Naive thymus-derived CD4-positive, alpha-beta T cell (primary cell): ENCODE results near the gene SHTN1. TPM values are rescaled to one million over a fixed set of nuclear protein-coding genes. Genes with fewer than 3 reads are reported as not detected.
A peak's percentile ranks its signal among the peaks of the same experiment; 100 is the strongest.

Experiments
- ATAC-seq: fragments of 150-1000 bp; cut with Tn5 transposase; 2 replicates; pipeline ENCODE4 v1.10.0; 2021; ENCODE audit warnings: mild to moderate bottlenecking, moderate library complexity
- CTCF ChIA-PET: fragments of 350-600 bp; sonication (Branson Sonifier 250); formaldehyde crosslinking; loops from one replicate; lab custom pipeline; 2021; ENCODE audit warnings: antibody characterized with exemption; lab: Charles Lee
- POLR2A ChIA-PET: fragments of 350-600 bp; sonication (Branson Sonifier 250); formaldehyde crosslinking; loops from one replicate; lab custom pipeline; 2021; ENCODE audit warnings: antibody characterized with exemption, inconsistent platforms; lab: Charles Lee
- DNase-seq, 9 donors: peaks; one replicate each; pipeline versions ENCODE4 v3.0.0 to v3.0.0-alpha.2; 2020 to 2022; ENCODE audit warnings: mixed read lengths in 1 of 9
- H3K27ac ChIP-seq: one replicate; pipeline ENCODE4 v1.7.0; 2013; ENCODE audit warnings: mild to moderate bottlenecking, low read depth, low read length, moderate library complexity
- H3K27me3 ChIP-seq, 2 donors: one replicate each; pipeline ENCODE4 v1.7.0; 2013; ENCODE audit warnings: low read length in 2 of 2, mild to moderate bottlenecking in 2 of 2, moderate library complexity in 2 of 2; ENCODE audit not compliant: control insufficient read depth in 2 of 2, insufficient read depth in 2 of 2
- H3K36me3 ChIP-seq, 3 experiments: 1 replicate in 2 of 3; 2 replicates in 1 of 3; pipeline ENCODE4 v1.7.0; 2013; ENCODE audit warnings: low read length in 3 of 3, mild to moderate bottlenecking in 3 of 3, moderate library complexity in 1 of 3; ENCODE audit not compliant: insufficient read depth in 3 of 3, control insufficient read depth in 2 of 3
- H3K4me1 ChIP-seq, 2 donors: one replicate each; pipeline ENCODE4 v1.7.0; 2013; ENCODE audit warnings: low read length in 2 of 2, mild to moderate bottlenecking in 2 of 2, moderate library complexity in 1 of 2; ENCODE audit not compliant: control insufficient read depth in 2 of 2, insufficient read depth in 2 of 2
- H3K4me3 ChIP-seq: 2 replicates; pipeline ENCODE4 v1.7.0; 2013; ENCODE audit warnings: mild to moderate bottlenecking, low read length
- H3K9me3 ChIP-seq, 3 experiments: 1 replicate in 2 of 3; 2 replicates in 1 of 3; pipeline ENCODE4 v1.7.0; 2013; ENCODE audit warnings: low read length in 3 of 3; ENCODE audit not compliant: control insufficient read depth in 2 of 3
- H3K27ac Mint-ChIP-seq, 9 donors: one replicate each; pipeline ENCODE4 v1.8.0; 2020 to 2022; ENCODE audit warnings: mixed read lengths in 9 of 9, mild to moderate bottlenecking in 8 of 9, moderate library complexity in 5 of 9, inconsistent platforms in 2 of 9
- H3K27me3 Mint-ChIP-seq, 5 donors: one replicate each; pipeline ENCODE4 v1.8.0; 2021 to 2022; ENCODE audit warnings: mixed read lengths in 5 of 5, mild to moderate bottlenecking in 1 of 5
- H3K36me3 Mint-ChIP-seq, 5 donors: one replicate each; pipeline ENCODE4 v1.8.0; 2020 to 2022; ENCODE audit warnings: mixed read lengths in 5 of 5, mild to moderate bottlenecking in 3 of 5, inconsistent platforms in 1 of 5
- H3K4me1 Mint-ChIP-seq, 7 donors: one replicate each; pipeline ENCODE4 v1.8.0; 2020 to 2022; ENCODE audit warnings: mixed read lengths in 7 of 7, mild to moderate bottlenecking in 3 of 7, inconsistent platforms in 1 of 7
- H3K4me3 Mint-ChIP-seq, 10 donors: one replicate each; pipeline ENCODE4 v1.8.0; 2020 to 2022; ENCODE audit warnings: mild to moderate bottlenecking in 10 of 10, mixed read lengths in 10 of 10, moderate library complexity in 6 of 10, inconsistent platforms in 2 of 10
- H3K9me3 Mint-ChIP-seq, 11 donors: one replicate each; pipeline ENCODE4 v1.8.0; 2020 to 2022; ENCODE audit warnings: mixed read lengths in 11 of 11, mild to moderate bottlenecking in 4 of 11, inconsistent platforms in 1 of 11, moderate library complexity in 1 of 11
- intact Hi-C, 2 donors: fragments of 100-400 bp; cut with micrococcal nuclease; formaldehyde crosslinking; loops; one replicate each; pipeline ENCODE4 v1.15.1; 2023
- polyA plus RNA-seq, 2 donors: library from polyadenylated mRNA; unstranded; fragments of 300-500 nt; fragmentation: Illumina TruSeq; gene quantifications; one replicate each; pipeline ENCODE4 v1.2.3, GENCODE V29; 2021
- total RNA-seq, 6 experiments: library from RNA in 5 of 6; stranded (reverse) in 5 of 6; gene quantifications; 1 replicate in 5 of 6; 2 replicates in 1 of 6; pipeline ENCODE4 v1.2.3 and lab custom pipeline; 2021 to 2026

SHTN1 gene
- total and polyA plus RNA-seq, 7 experiments from 2014 or later: 0.07 to 18.3 (median 0.51) TPM; not detected in 1

DNA sequence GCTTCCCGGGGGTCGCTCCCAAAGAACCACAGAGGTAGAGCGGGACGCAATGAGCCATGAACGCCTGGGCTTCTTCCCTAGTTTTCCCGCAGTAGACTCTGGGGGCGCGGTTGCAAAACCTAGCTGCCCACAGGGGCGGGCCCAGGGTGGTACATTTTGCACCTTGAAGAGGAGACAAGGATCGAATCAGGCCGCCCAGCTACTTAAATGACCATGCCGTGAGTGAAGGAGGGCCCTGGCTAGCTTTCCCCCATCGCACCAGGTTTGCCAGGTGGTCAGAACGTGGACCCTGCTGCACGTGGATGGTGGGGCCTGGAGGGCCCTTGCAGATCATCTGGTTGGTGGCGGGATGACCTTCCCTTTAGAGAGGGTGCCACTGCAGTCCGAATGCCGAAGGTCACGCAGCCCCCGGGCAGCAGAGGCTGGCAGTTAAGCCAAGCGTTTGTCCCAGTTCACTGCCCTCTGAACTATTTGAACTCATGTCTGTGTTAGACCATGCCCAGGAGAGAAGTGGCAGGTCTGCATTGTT lies 604 bp upstream of the SHTN1 start:
- H3K27me3 ChIP-seq: peaks cover 0 to 8% of the 10 kb centered on the region in 2 donors
- H3K27ac ChIP-seq: no peak overlapping the region
- ChIA-PET POLR2A (no interaction called here), CTCF (no interaction called here)
- H3K4me3 ChIP-seq: peak overlapping the region; percentile 27
- peak overlapping the region; percentile 4 to 78 (median 56) for H3K4me3 Mint-ChIP-seq
- DNase-seq: no peak
- intact Hi-C loops: loop anchor here in 1 of 2 donors (10.0 kb wide), 1 partner anchor 169 kb away; no protein-coding TSS in a partner anchor
- H3K27ac Mint-ChIP-seq: no peak overlapping the region
- no peak for ATAC-seq
- H3K9me3 ChIP-seq: no peaks in the 10 kb centered on the region
- H3K36me3 Mint-ChIP-seq: peaks cover 0 to 3% (median 0%) of the 10 kb centered on the region in 5 donors
- H3K36me3 ChIP-seq: no peaks in the 10 kb centered on the region
- peaks cover 0 to 11% (median 6%) of the 10 kb centered on the region in 7 donors for H3K4me1 Mint-ChIP-seq
- H3K27me3 Mint-ChIP-seq: peaks cover 31 to 65% (median 48%) of the 10 kb centered on the region in 5 donors
- no peaks in the 10 kb centered on the region for H3K4me1 ChIP-seq
- peaks cover 0 to 4% (median 0%) of the 10 kb centered on the region in 11 donors for H3K9me3 Mint-ChIP-seq

DNA sequence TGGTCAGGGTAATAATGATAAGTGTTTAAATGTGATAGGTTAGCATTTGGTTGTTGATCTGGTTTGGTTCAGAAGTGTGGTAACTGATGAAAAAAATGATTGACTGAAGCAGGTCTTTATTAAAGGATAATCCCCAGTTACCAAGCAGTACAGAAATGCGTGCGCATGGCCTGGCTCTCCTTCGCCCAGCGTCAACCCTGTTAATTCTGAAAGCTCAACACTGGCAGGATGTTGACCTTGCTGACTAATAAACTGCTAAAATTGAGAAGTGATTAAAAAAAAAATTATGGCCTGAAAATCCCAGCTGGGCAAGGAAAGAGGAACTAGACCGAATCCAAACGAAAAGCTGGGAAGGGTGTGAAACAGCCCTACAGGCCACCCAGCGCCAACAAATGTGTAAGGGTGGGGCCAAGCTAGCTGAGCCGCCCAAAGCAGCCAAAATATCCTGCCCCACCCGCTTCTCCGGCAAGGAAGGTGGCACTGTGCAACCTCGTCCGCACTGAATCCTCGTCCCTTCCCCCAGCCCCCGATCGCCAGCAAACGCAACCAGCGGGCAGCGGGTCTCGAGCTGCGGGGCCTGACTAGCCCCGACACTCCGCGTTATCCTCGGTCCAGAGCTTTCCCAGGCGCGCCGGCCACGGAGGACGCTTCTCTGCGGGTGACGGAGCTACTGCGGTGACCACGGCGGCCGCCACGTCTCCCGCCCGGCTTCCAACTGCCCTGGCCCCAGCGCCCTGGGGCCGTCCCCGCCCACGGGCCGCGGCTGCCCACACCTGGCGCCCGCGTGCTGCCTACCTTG lies 561 bp downstream of the SHTN1 start:
- H3K4me1 Mint-ChIP-seq: peaks cover 0 to 11% (median 6%) of the 10 kb centered on the region in 7 donors
- ChIA-PET CTCF (no interaction called here), POLR2A (no interaction called here)
- Histone ChIP-seq H3K27ac (no peak overlapping the region), H3K27me3 (peaks cover 0 to 8% of the 10 kb centered on the region in 2 donors), H3K36me3 (no peaks in the 10 kb centered on the region), H3K4me3 (peak overlapping the region; percentile 24), H3K4me1 (no peaks in the 10 kb centered on the region), H3K9me3 (no peaks in the 10 kb centered on the region)
- peaks cover 0 to 3% (median 0%) of the 10 kb centered on the region in 5 donors for H3K36me3 Mint-ChIP-seq
- ATAC-seq (peak; percentile 62), DNase-seq (peak in 1 of 9 donors; percentile 21)
- H3K27ac Mint-ChIP-seq: no peak overlapping the region
- H3K9me3 Mint-ChIP-seq: peaks cover 0 to 4% (median 0%) of the 10 kb centered on the region in 11 donors
- intact Hi-C loops: loop anchor here in 1 of 2 donors (10.0 kb wide), 1 partner anchor 170 kb away; no protein-coding TSS in a partner anchor
- H3K4me3 Mint-ChIP-seq: peak overlapping the region; percentile 56 to 80 (median 73)
- H3K27me3 Mint-ChIP-seq: peaks cover 31 to 67% (median 56%) of the 10 kb centered on the region in 5 donors

DNA sequence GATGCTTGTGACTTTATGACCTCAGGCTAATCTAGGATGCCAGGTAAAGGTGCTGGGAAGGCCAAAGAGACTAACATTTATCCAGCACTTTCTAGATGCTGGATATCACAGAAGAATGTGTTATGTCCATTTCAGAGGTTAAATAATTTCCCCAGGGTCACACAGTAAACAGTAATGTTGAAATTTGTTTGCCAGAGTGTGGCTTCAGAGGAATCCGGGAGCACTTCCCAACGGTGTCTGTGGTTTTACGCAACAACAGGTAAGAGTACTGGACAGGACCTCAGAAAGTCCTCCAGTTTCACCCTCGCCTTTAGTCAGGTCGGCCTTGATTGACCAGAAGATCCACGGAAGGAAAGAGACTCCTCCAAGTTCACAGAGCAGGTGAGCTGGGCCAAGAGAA lies 1.7 kb downstream of the SHTN1 start:
- Mint-ChIP-seq H3K36me3 (peaks cover 0 to 3% (median 0%) of the 10 kb centered on the region in 5 donors), H3K4me3 (peak overlapping the region in 6 of 10 donors; percentile 15 to 71 (median 57)), H3K9me3 (peaks cover 0 to 3% (median 0%) of the 10 kb centered on the region in 11 donors), H3K4me1 (peaks cover 0 to 11% (median 6%) of the 10 kb centered on the region in 7 donors), H3K27ac (no peak overlapping the region), H3K27me3 (peaks cover 31 to 63% (median 56%) of the 10 kb centered on the region in 5 donors)
- Histone ChIP-seq H3K27me3 (peaks cover 0 to 8% of the 10 kb centered on the region in 2 donors), H3K27ac (no peak overlapping the region), H3K9me3 (no peaks in the 10 kb centered on the region), H3K36me3 (no peaks in the 10 kb centered on the region), H3K4me3 (no peak overlapping the region), H3K4me1 (no peaks in the 10 kb centered on the region)
- ChIA-PET POLR2A (no interaction called here), CTCF (no interaction called here)
- ATAC-seq: no peak
- no peak for DNase-seq
- intact Hi-C loops: loop anchor here in 1 of 2 donors (10.0 kb wide), 1 partner anchor 171 kb away; no protein-coding TSS in a partner anchor

DNA sequence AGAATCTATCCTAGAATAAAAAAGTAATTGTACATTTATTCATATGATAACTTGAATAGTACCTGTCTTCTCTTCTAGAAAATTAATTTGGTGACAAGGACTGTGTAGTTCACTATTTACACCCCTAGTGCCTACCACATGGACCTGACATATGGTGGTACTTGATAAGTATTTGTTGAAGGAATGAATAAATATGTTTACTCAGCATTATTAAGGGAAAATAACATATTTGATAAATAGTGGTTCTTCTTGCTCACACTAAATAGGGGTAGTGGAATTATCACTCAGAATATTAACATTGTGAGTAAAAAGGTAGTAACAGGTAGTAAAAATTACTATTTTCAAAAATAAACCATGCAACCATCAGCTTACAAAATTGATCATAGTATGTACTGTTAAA lies 2.8 kb downstream of the SHTN1 start:
- Mint-ChIP-seq H3K4me3 (no peak overlapping the region), H3K27me3 (peaks cover 31 to 61% (median 53%) of the 10 kb centered on the region in 5 donors), H3K27ac (no peak overlapping the region), H3K4me1 (peaks cover 0 to 11% (median 6%) of the 10 kb centered on the region in 7 donors), H3K9me3 (peaks cover 0 to 3% (median 0%) of the 10 kb centered on the region in 11 donors), H3K36me3 (peaks cover 0 to 3% (median 0%) of the 10 kb centered on the region in 5 donors)
- no peak for ATAC-seq
- POLR2A ChIA-PET: no interaction called here
- Histone ChIP-seq H3K4me1 (no peaks in the 10 kb centered on the region), H3K36me3 (no peaks in the 10 kb centered on the region), H3K4me3 (no peak overlapping the region), H3K9me3 (no peaks in the 10 kb centered on the region), H3K27me3 (peaks cover 0 to 8% of the 10 kb centered on the region in 2 donors), H3K27ac (no peak overlapping the region)
- DNase-seq: no peak
- CTCF ChIA-PET: no interaction called here
- intact Hi-C loops: loop anchor here in 1 of 2 donors (10.0 kb wide), 1 partner anchor 173 kb away; no protein-coding TSS in a partner anchor

DNA sequence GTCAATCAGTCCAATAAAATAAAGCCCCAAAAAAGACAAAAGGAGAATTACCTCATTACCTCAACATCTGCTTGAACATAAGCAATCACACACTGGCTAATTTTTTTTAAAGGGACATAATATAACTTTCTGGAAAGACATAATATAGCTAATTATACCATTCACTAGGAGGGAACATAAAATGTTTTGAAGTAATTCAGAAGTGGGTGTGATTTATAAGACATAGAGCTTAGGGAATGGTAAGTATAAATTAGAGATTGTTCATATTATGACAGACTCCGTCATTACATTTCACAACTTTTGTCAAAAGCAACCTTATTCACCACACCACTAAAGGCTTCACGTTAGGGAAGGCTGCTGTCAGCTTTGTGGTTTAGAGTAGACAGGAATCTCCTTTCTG lies 3.8 kb downstream of the SHTN1 start:
- peaks cover 27 to 65% (median 47%) of the 10 kb centered on the region in 5 donors for H3K27me3 Mint-ChIP-seq
- CTCF ChIA-PET: no interaction called here
- ATAC-seq: no peak

DNA sequence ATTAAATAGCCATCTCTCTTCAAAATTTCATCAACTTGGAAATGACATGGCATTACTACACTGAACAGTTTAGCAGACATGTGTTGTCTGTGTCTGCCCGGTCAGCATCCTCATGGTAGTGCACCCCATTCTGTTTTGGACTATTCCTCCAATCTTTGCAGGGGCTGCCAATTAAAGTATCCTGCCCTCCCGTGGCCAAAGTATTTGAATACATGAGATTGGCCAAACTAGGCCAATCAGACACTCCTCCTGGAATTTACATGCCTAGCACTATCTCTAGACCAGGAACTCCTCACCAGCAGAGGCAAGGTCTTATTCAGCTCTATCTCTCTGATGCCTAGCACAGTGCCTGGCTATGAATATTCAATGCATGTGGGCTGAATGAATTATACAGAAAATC lies 4.4 kb downstream of the SHTN1 start:
- CTCF ChIA-PET: no interaction called here
- Histone ChIP-seq H3K4me3 (no peak overlapping the region), H3K36me3 (no peaks in the 10 kb centered on the region), H3K27ac (no peak overlapping the region), H3K9me3 (no peaks in the 10 kb centered on the region), H3K4me1 (no peaks in the 10 kb centered on the region), H3K27me3 (peaks cover 0 to 2% of the 10 kb centered on the region in 2 donors)
- H3K4me3 Mint-ChIP-seq: no peak overlapping the region
- ATAC-seq (no peak), DNase-seq (no peak)
- peaks cover 0 to 3% (median 0%) of the 10 kb centered on the region in 5 donors for H3K36me3 Mint-ChIP-seq
- peaks cover 0 to 9% (median 6%) of the 10 kb centered on the region in 7 donors for H3K4me1 Mint-ChIP-seq
- POLR2A ChIA-PET: no interaction called here
- intact Hi-C loops: loop anchor here in 1 of 2 donors (10.0 kb wide), 1 partner anchor 174 kb away; no protein-coding TSS in a partner anchor
- H3K27me3 Mint-ChIP-seq: peaks cover 23 to 63% (median 42%) of the 10 kb centered on the region in 5 donors
- no peak overlapping the region for H3K27ac Mint-ChIP-seq
- H3K9me3 Mint-ChIP-seq: peaks cover 0 to 3% (median 0%) of the 10 kb centered on the region in 11 donors

More for the DNA sequence above, 3.8 kb downstream of the SHTN1 start:
- no peak for DNase-seq
- Histone ChIP-seq H3K27ac (no peak overlapping the region), H3K4me3 (no peak overlapping the region), H3K36me3 (no peaks in the 10 kb centered on the region), H3K27me3 (peaks cover 0 to 8% of the 10 kb centered on the region in 2 donors), H3K4me1 (no peaks in the 10 kb centered on the region), H3K9me3 (no peaks in the 10 kb centered on the region)
- peaks cover 0 to 3% (median 0%) of the 10 kb centered on the region in 11 donors for H3K9me3 Mint-ChIP-seq
- peaks cover 0 to 3% (median 0%) of the 10 kb centered on the region in 5 donors for H3K36me3 Mint-ChIP-seq
- H3K4me3 Mint-ChIP-seq: no peak overlapping the region
- H3K4me1 Mint-ChIP-seq: peaks cover 0 to 11% (median 6%) of the 10 kb centered on the region in 7 donors
- POLR2A ChIA-PET: no interaction called here
- H3K27ac Mint-ChIP-seq: no peak overlapping the region
- intact Hi-C loops: loop anchor here in 1 of 2 donors (10.0 kb wide), 1 partner anchor 174 kb away; no protein-coding TSS in a partner anchor
